ENCODE results near the gene LHX2.

- TF ChIP-seq CTCF (IDR thresholded peaks at IDR 0.05; ENCODE audit: low read depth, low read length) (no peak), EZH2phosphoT487 (IDR thresholded peaks at IDR 0.05; ENCODE audit: low read depth) (no peak)
These were observed 13.2 kb upstream of the LHX2 start for GRCh38 chr9:123998278-123998925.

All from OCI-LY3 (cell line).